H1 (cell line): ENCODE measurements around the gene ACOT7. TPM values are rescaled to one million over a fixed set of nuclear protein-coding genes. Genes with fewer than 3 reads are reported as not detected.

Source experiments
- CTCF ChIA-PET: fragments of 300-600 bp; sonication (Branson Sonifier 250); formaldehyde crosslinking; loops from one replicate; lab custom pipeline; 2021; ENCODE audit not compliant: partially characterized antibody; lab: Charles Lee
- POLR2A ChIA-PET: fragments of 300-600 bp; sonication (Branson Sonifier 250); formaldehyde crosslinking; loops from one replicate; lab custom pipeline; 2021; ENCODE audit warnings: inconsistent platforms; ENCODE audit not compliant: partially characterized antibody; lab: Charles Lee
- DNase-seq, 2 experiments: peaks; one replicate each; pipeline versions ENCODE4 v3.0.0 to v3.0.0-alpha.2; 2010 to 2022; ENCODE audit warnings: low spot score in 2 of 2, low read depth in 1 of 2, mixed read lengths in 1 of 2
- FAIRE-seq: peaks from 2 replicates; lab custom pipeline; 2011; peaks lifted over from hg19 to GRCh38; lab: Jason Lieb, UNC
- H2AFZ ChIP-seq: 2 replicates; pipeline ENCODE4 v1.8.1; 2012; ENCODE audit warnings: low read length, inconsistent platforms
- H2AK5ac ChIP-seq: 2 replicates; pipeline ENCODE4 v1.6.1; 2013; ENCODE audit warnings: low read depth, low read length
- H2BK120ac ChIP-seq: replicated peaks from 2 replicates; pipeline ENCODE3; 2013; ENCODE audit warnings: low read depth, low read length, inconsistent platforms
- H2BK12ac ChIP-seq: 2 replicates; pipeline ENCODE4 v1.6.1; 2013; ENCODE audit warnings: low read depth, low read length
- H2BK15ac ChIP-seq: 2 replicates; pipeline ENCODE4 v1.6.1; 2013; ENCODE audit warnings: low read length
- H2BK20ac ChIP-seq: 2 replicates; pipeline ENCODE4 v1.6.1; 2013; ENCODE audit warnings: low read length
- H2BK5ac ChIP-seq: 2 replicates; pipeline ENCODE4 v1.6.1; 2013; ENCODE audit warnings: low read depth, low read length
- H3K14ac ChIP-seq: 2 replicates; pipeline ENCODE4 v1.6.1; 2013; ENCODE audit warnings: inconsistent platforms; ENCODE audit not compliant: insufficient read length
- H3K18ac ChIP-seq: 2 replicates; pipeline ENCODE4 v1.6.1; 2013; ENCODE audit warnings: low read length; ENCODE audit errors: extremely low read depth
- H3K23ac ChIP-seq: 2 replicates; pipeline ENCODE4 v1.6.1; 2013; ENCODE audit warnings: inconsistent platforms; ENCODE audit not compliant: insufficient read length
- H3K23me2 ChIP-seq: 2 replicates; pipeline ENCODE4 v1.6.1; 2013; ENCODE audit warnings: low read depth, low read length
- H3K27ac ChIP-seq: 2 replicates; pipeline ENCODE4 v1.6.1; 2011; ENCODE audit warnings: low read depth, low read length, inconsistent platforms
- H3K27me3 ChIP-seq, 4 experiments: replicated peaks in 1 of 4; 1 replicate in 1 of 4; 2 replicates in 3 of 4; pipeline versions ENCODE4 v1.6.1 to v1.8.1; 2011 to 2013; ENCODE audit warnings: low read length in 3 of 4, mild to moderate bottlenecking in 3 of 4, inconsistent platforms in 2 of 4, mixed read lengths in 2 of 4, moderate library complexity in 1 of 4; ENCODE audit not compliant: control insufficient read depth in 3 of 4, insufficient read depth in 3 of 4; ENCODE audit errors: extremely low read depth in 1 of 4
- H3K36me3 ChIP-seq, 4 experiments: 2 replicates each; pipeline versions ENCODE4 v1.6.1 to v1.8.1; 2011 to 2013; ENCODE audit warnings: mild to moderate bottlenecking in 4 of 4, low read length in 3 of 4, moderate library complexity in 2 of 4, control low read depth in 1 of 4, inconsistent platforms in 1 of 4; ENCODE audit not compliant: insufficient read depth in 4 of 4, control insufficient read depth in 2 of 4
- H3K4ac ChIP-seq: replicated peaks from 2 replicates; pipeline ENCODE3; 2013; ENCODE audit warnings: low read length, low read depth, mixed read lengths, inconsistent platforms; ENCODE audit not compliant: insufficient read length
- H3K4me1 ChIP-seq, 4 experiments: replicated peaks in 1 of 4; 1 replicate in 1 of 4; 2 replicates in 3 of 4; pipeline versions ENCODE4 v1.6.1 to v1.8.1; 2011 to 2013; ENCODE audit warnings: low read length in 3 of 4, inconsistent platforms in 2 of 4, mixed read lengths in 1 of 4; ENCODE audit not compliant: insufficient read depth in 4 of 4, control insufficient read depth in 3 of 4
- H3K4me2 ChIP-seq, 2 experiments: 2 replicates each; pipeline versions ENCODE4 v1.6.1 to v1.8.1; 2011 to 2013; ENCODE audit warnings: low read depth in 2 of 2, low read length in 2 of 2, control low read depth in 1 of 2, inconsistent platforms in 1 of 2, mild to moderate bottlenecking in 1 of 2; ENCODE audit not compliant: insufficient read depth in 1 of 2
- H3K4me3 ChIP-seq, 4 experiments: fragments of 200-600, 300-600 bp in 1 of 4; sonication (generic), shearing (Covaris generic), sonication (Bioruptor Twin) in 1 of 4; 2 replicates each; pipeline versions ENCODE4 v1.5.1 to v1.8.1; 2011 to 2016; ENCODE audit warnings: low read length in 4 of 4, low read depth in 3 of 4, control low read depth in 2 of 4, inconsistent platforms in 2 of 4, mild to moderate bottlenecking in 2 of 4, mixed read lengths in 1 of 4, moderate library complexity in 1 of 4; ENCODE audit not compliant: insufficient read depth in 2 of 4; ENCODE audit errors: extremely low read depth in 1 of 4
- H3K56ac ChIP-seq: replicated peaks from 2 replicates; pipeline ENCODE3; 2013; ENCODE audit warnings: low read depth, mild to moderate bottlenecking, mixed read lengths, low read length, inconsistent platforms; ENCODE audit not compliant: insufficient read length
- H3K79me1 ChIP-seq: 2 replicates; pipeline ENCODE4 v1.6.1; 2013; ENCODE audit warnings: low read depth, low read length, control low read depth
- H3K79me2 ChIP-seq, 2 experiments: 2 replicates each; pipeline versions ENCODE4 v1.6.1 to v1.8.1; 2012 to 2013; ENCODE audit warnings: low read length in 2 of 2, mild to moderate bottlenecking in 2 of 2, inconsistent platforms in 1 of 2; ENCODE audit not compliant: insufficient read depth in 2 of 2, control insufficient read depth in 1 of 2
- H3K9ac ChIP-seq, 4 experiments: replicated peaks in 1 of 4; 1 replicate in 1 of 4; 2 replicates in 3 of 4; pipeline versions ENCODE4 v1.6.1 to v1.8.1; 2011 to 2013; ENCODE audit warnings: low read depth in 3 of 4, low read length in 3 of 4, control low read depth in 2 of 4, mild to moderate bottlenecking in 2 of 4, moderate library complexity in 2 of 4, inconsistent platforms in 1 of 4; ENCODE audit errors: extremely low read depth in 1 of 4
- H3K9me3 ChIP-seq, 2 experiments: 2 replicates each; pipeline versions ENCODE4 v1.6.1 to v1.8.1; 2012 to 2013; ENCODE audit warnings: mild to moderate bottlenecking in 2 of 2, moderate library complexity in 2 of 2, control low read depth in 1 of 2, inconsistent platforms in 1 of 2, low read depth in 1 of 2, low read length in 1 of 2, mixed read lengths in 1 of 2; ENCODE audit not compliant: insufficient read depth in 2 of 2
- H4K20me1 ChIP-seq, 2 experiments: replicated peaks in 1 of 2; 2 replicates each; pipeline versions ENCODE3 to v1.8.1; 2011 to 2013; ENCODE audit warnings: inconsistent platforms in 2 of 2, low read length in 2 of 2, mild to moderate bottlenecking in 1 of 2; ENCODE audit not compliant: insufficient read depth in 2 of 2, control insufficient read depth in 1 of 2
- H4K5ac ChIP-seq: 2 replicates; pipeline ENCODE4 v1.6.1; 2013; ENCODE audit warnings: low read length, low read depth, mixed read lengths, inconsistent platforms; ENCODE audit not compliant: insufficient read length
- H4K8ac ChIP-seq: 2 replicates; pipeline ENCODE4 v1.8.0; 2013; ENCODE audit warnings: mild to moderate bottlenecking, moderate library complexity, low read length, inconsistent platforms; ENCODE audit not compliant: insufficient read depth; ENCODE audit errors: extremely low read depth
- H4K91ac ChIP-seq: replicated peaks from 2 replicates; pipeline ENCODE3; 2013; ENCODE audit warnings: low read length, mixed read lengths, inconsistent platforms; ENCODE audit not compliant: insufficient read length
- CHD1 ChIP-seq: IDR thresholded peaks from 2 replicates; pipeline ENCODE4 v1.6.1; 2012; ENCODE audit warnings: low read depth, low read length, improper control_type of control experiment
- SIX5 ChIP-seq: IDR thresholded peaks from 2 replicates; pipeline ENCODE4 v1.6.1; 2011; ENCODE audit warnings: mild to moderate bottlenecking, low read depth, low read length
- WGBS, 2 experiments: shearing (Covaris generic) in 1 of 2; methylation state at CpG; one replicate each; pipeline versions ENCODE4 v1.1.6 to v1.1.7; 2013 to 2015; ENCODE audit warnings: low lambda C conversion rate in 2 of 2, mixed read lengths in 2 of 2, inconsistent platforms in 1 of 2, low coverage in 1 of 2, missing lambda C conversion rate in 1 of 2; ENCODE audit not compliant: insufficient replicate concordance in 2 of 2, insufficient coverage in 1 of 2, insufficient read length in 1 of 2; ENCODE audit errors: extremely low coverage in 1 of 2, missing lambda C conversion rate in 1 of 2; 5-methylcytosine and 5-hydroxymethylcytosine counted together
- polyA plus RNA-seq, 7 experiments: library from polyadenylated mRNA; depleted of rRNA in 3 of 7; stranded (reverse) in 5 of 7; unstranded in 2 of 7; fragments of >200 nt in 5 of 7; fragments of 200-250 nt in 2 of 7; gene quantifications; 1 replicate in 5 of 7; 2 replicates in 1 of 7; 4 replicates in 1 of 7; pipeline versions ENCODE4 v1.2.1 to v1.2.3, GENCODE V29; 2011 to 2013; ENCODE audit warnings: missing spikeins in 2 of 7, mixed read lengths in 2 of 7
- total RNA-seq: library from RNA; stranded (reverse); fragmentation: NEBNext Ultra II Directional; extraction: Animal tissue kit (Norgen Biotek cat#: 25700); gene quantifications from 2 replicates; pipeline ENCODE4 v1.2.1, GENCODE V29; 2021

The ACOT7 gene
- total and polyA plus RNA-seq, 2 of the 8 experiments (the other 6 are each of a cell fraction or from before 2014, with no cell fraction given), result 151 to 214 TPM

DNA sequence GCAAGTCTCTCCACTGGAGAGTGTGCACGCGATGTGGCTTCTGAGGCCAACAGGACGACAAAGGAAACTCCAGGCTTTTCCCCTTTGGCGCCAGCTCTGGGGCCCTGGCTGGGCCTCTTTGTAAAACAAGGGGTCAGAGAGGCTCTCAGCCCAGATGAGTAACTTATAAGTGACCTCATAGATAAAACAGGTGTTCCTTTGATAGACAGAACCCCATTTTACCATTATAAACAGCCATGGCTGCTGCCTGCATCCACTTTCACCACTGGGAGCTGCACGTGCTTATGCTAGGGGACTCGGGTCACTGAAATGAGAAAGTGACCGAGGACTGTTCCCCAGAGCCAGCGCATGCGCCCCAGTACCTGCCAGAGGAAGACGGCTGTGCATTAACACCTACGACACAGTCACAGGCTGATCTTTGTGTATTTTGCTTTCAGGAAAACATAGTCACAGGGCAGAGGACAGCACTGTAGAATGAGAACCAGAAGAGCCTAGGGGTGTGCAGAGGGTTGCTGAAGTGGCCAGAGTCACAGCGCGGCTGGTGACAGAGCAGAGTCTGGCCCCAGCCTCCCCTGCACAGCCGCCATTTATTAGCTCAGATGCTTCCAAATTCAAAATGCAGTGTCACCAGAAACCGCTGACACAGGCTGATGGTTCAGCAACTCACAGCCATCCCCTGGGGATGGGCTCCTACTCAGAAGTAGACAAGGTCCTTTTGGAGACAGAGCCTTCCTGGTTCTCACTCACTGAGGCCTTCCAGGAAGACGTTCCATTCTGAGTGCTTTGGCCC lies 175.0 kb downstream of the ACOT7 start:
- Histone ChIP-seq H3K36me3 (peaks cover 1 to 20% (median 3%) of the 10 kb centered on the region in 4 experiments; a peak in 7 of 8 replicates), H3K23ac (no peak overlapping the region), H3K27ac (no peak overlapping the region), H3K56ac (no peak overlapping the region), H2BK20ac (no peak overlapping the region), H3K4me2 (no peak overlapping the region), H3K4me1 (no peaks in the 10 kb centered on the region; a peak in 1 of 7 replicates), H3K18ac (no peak overlapping the region), H3K4me3 (no peak overlapping the region), H2BK15ac (no peak overlapping the region), H3K9ac (no peak overlapping the region), H2BK12ac (no peak overlapping the region), H4K8ac (no peak overlapping the region), H2AK5ac (no peak overlapping the region), H2BK5ac (no peak overlapping the region), H4K20me1 (peaks cover 4 to 7% of the 10 kb centered on the region in 2 experiments), H3K79me2 (no peaks in the 10 kb centered on the region), H4K91ac (no peak overlapping the region), H3K9me3 (no peaks in the 10 kb centered on the region), H3K14ac (no peak overlapping the region), H3K23me2 (no peaks in the 10 kb centered on the region), H3K79me1 (no peaks in the 10 kb centered on the region; the same call in 1 of the 2 replicates), H2AFZ (no peak overlapping the region), H2BK120ac (no peak overlapping the region), H3K4ac (no peak overlapping the region), H4K5ac (no peak overlapping the region), H3K27me3 (no peaks in the 10 kb centered on the region)
- no peak for FAIRE-seq
- WGBS, 2 experiments, result 90% methylated on average over 16 of the region's 16 CpGs; no CpG with 5 or more reads in 1 of the 2 experiments
- CTCF ChIA-PET, result interaction anchor here (0.6 to 10.4 kb wide), 7 partner anchors 8 to 205 kb away, joined by 3 to 74 read pairs (median 6); partner anchors contain the start of gene RNF207
- POLR2A ChIA-PET, result interaction anchor here (0.9 to 5.1 kb wide), 7 partner anchors 7 to 20 kb away, joined by 3 to 28 read pairs (median 6); partner anchors contain the start of gene RNF207
- no peak for DNase-seq
- TF ChIP-seq CHD1 (no peak), SIX5 (no peak)
